DMS79 (cell line): Measurements from ENCODE around the gene SPARCL1.
A peak's percentile ranks its signal among the peaks of the same experiment; 100 is the strongest.

Experiments used
- DNase-seq: peaks from one replicate; lab custom pipeline; 2025; lab: John Stamatoyannopoulos, UW

Gene SPARCL1

GRCh38 chr4:87540146-87541058 is 11.2 kb upstream of the SPARCL1 start:
- no peak for DNase-seq

GRCh38 chr4:87532907-87533306 is 3.7 kb upstream of the SPARCL1 start:
- DNase-seq: no peak

- no peak for DNase-seq
Measured at GRCh38 chr4:87532109-87532508, 2.9 kb upstream of the SPARCL1 start.

- no peak for DNase-seq
Measured at GRCh38 chr4:87531621-87532020, 2.4 kb upstream of the SPARCL1 start.

GRCh38 chr4:87530868-87531267 is 1.7 kb upstream of the SPARCL1 start:
- DNase-seq: no peak

GRCh38 chr4:87530229-87530628 is 1.1 kb upstream of the SPARCL1 start:
- DNase-seq: no peak

- no peak for DNase-seq
Measured at GRCh38 chr4:87527431-87528220, 1.6 kb downstream of the SPARCL1 start.

GRCh38 chr4:87525636-87526295 is 3.4 kb downstream of the SPARCL1 start:
- DNase-seq: no peak

- DNase-seq: no peak
Measured at GRCh38 chr4:87524456-87524855, 4.7 kb downstream of the SPARCL1 start.

GRCh38 chr4:87523307-87523706 is 5.9 kb downstream of the SPARCL1 start:
- no peak for DNase-seq

GRCh38 chr4:87521757-87522374 is 7.3 kb downstream of the SPARCL1 start:
- peak; percentile 60 for DNase-seq

- DNase-seq: no peak
Measured at GRCh38 chr4:87521319-87521718, 7.9 kb downstream of the SPARCL1 start.

GRCh38 chr4:87517621-87518020 is 11.6 kb downstream of the SPARCL1 start:
- no peak for DNase-seq

GRCh38 chr4:87516683-87517082 is 12.5 kb downstream of the SPARCL1 start:
- DNase-seq: no peak

GRCh38 chr4:87512400-87512799 is 16.8 kb downstream of the SPARCL1 start:
- no peak for DNase-seq

GRCh38 chr4:87511500-87511899 is 17.7 kb downstream of the SPARCL1 start:
- no peak for DNase-seq

GRCh38 chr4:87510747-87511146 is 18.4 kb downstream of the SPARCL1 start:
- no peak for DNase-seq

- DNase-seq: no peak
Measured at GRCh38 chr4:87506974-87507701, 22.0 kb downstream of the SPARCL1 start.

- no peak for DNase-seq
Measured at GRCh38 chr4:87505862-87506261, 23.3 kb downstream of the SPARCL1 start.

GRCh38 chr4:87502580-87503238 is 26.5 kb downstream of the SPARCL1 start:
- DNase-seq: no peak

GRCh38 chr4:87500092-87500462 is 29.1 kb downstream of the SPARCL1 start:
- DNase-seq: no peak
